Smooth muscle cell of the brain vasculature (primary cell): ENCODE data around the gene C12orf56.

Experiments used
- DNase-seq: peaks from one replicate; pipeline ENCODE4 v3.0.0-alpha.2; 2012; ENCODE audit warnings: low read depth, low spot score

The C12orf56 gene, protein sequence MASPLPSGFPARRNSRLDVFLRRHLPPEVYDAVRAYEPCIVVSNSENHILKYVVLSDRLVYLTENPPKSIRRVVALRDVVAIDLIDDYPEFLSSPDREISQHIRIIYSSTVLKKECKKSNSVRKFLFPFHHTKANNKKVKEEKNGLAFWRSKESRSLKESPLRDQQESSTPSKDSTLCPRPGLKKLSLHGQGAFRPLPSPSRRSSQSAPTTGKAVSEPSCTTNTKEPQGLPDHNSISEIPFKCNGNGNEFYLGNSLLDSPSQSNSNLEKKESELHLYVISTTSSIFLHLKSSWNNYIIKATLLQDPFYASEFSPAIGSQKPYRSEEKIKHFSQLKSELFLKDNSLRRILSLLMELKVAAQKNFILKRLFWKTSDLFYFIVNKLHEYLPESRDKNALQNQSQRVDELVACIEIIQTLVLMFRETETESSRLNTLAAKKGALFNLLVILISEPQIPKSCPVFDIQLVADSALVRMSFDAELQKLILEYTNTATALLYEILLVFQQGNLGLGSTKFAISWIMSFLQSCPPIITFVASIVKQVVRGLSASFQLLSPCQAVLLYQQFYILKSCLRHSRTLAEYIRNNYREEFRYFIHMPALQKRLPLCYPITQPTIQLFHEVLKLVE

DNA sequence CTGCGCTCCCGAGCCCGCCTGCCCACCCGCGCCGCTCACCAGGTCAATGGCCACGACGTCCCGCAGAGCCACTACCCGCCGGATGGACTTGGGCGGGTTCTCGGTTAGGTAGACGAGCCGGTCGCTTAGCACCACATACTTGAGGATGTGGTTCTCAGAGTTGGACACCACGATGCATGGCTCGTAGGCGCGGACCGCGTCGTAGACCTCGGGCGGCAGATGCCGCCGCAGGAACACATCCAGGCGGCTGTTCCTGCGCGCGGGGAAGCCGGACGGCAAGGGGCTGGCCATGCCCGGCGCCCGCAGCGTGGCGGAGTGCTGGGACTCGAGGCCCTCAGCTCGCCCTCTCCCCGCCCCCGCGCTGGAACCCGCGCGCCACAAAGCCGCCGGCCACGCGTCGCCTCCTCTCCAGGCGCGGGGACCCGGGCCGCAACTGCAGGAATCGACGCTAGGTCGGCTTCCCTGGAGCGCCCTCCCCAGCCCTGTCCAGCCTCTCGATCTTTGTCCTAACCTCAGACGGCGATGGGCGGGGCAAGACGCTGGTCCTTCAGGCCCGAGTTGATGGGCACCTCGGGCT is at the start of gene C12orf56:
Gene C12orf56, minus strand, starts transcription at position 484 of the 577 bp plus-strand sequence. Its CDS starts 193 bp downstream, at position 291.
- DNase-seq, result no peak

GRCh38 chr12:64440100-64440499 is 49.5 kb upstream of the C12orf56 start:
- DNase-seq, result no peak

GRCh38 chr12:64433915-64434314 is 43.4 kb upstream of the C12orf56 start:
- DNase-seq, result no peak

DNA sequence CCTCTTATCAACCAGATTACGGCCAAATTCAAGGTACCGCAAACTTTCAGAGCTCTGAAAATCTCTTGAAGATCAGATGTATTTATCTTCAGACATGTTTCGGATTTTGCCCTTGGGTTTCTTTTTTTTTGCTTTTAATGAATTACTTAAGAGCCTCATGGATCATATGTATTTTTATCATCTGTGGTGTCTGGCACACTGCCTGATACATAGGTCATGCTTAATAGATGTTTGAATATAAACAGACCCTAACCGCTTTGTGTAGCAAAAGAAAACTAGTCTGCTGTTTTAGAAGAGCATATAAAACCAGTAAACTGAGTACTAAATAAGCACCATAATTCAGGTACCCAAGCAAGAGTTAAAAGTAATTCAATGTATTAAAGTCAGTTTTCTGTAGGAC is 41.2 kb upstream of the C12orf56 start:
- DNase-seq, result no peak

DNA sequence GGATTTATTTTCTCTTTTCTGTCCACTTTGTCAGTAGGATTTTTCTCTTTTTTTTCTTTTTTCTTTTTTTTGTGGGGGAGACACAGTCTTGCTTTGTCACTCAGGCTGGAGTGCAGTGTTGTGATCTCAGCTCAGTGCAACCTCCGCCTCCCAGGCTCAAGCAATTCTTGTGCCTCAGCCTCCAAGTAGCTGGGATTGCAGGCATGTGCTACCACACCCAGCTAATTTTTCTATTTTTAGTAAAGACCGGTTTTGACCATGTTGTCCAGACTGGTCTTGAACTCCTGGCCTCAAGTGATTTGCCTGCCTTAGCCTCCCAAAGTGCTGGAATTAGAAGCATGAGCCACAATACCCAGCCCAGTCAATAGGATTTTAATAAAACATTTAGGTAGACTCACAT is 40.3 kb upstream of the C12orf56 start:
- DNase-seq, result no peak

GRCh38 chr12:64428956-64429355 is 38.4 kb upstream of the C12orf56 start:
- no peak for DNase-seq

DNA sequence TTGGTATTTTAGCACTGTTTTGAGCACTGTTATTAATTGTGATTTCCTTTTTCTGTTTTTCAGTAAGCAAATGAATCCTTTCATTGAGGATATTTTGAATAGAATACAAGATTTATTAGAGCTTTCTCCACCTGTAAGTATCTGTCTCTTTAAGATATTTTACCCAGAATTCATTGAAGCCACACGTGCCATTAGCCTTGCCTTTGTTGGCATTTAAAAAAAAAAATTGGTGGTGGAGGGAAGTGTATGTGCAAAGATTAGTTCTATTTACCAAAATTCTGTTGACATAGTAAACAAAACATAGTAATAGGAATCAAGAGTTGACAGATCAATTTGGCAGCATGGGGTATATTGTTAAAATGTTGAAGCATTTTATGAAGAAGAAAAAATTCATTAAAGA is 37.4 kb upstream of the C12orf56 start:
- no peak for DNase-seq

GRCh38 chr12:64419696-64420095 is 29.1 kb upstream of the C12orf56 start:
- DNase-seq, result no peak

DNA sequence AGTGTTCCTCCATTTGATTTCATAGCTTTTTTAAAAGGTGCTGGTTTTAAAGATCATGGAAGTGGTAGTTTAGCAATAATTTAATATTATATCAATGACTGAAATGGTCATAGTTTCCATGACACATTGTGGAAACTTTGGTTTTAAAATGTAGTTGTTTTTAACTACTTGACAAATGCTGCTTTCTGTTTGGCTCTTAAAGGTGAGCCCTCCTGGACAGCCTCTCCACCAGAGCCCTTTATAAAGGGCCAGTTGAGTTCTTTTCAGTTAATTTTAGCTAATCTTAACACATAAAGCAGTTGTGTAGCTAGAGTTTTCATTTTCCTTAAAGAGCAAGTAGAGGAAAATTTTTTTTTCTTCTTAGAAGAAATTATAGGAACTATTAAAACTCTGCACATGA is 27.7 kb upstream of the C12orf56 start:
- DNase-seq, result no peak

DNA sequence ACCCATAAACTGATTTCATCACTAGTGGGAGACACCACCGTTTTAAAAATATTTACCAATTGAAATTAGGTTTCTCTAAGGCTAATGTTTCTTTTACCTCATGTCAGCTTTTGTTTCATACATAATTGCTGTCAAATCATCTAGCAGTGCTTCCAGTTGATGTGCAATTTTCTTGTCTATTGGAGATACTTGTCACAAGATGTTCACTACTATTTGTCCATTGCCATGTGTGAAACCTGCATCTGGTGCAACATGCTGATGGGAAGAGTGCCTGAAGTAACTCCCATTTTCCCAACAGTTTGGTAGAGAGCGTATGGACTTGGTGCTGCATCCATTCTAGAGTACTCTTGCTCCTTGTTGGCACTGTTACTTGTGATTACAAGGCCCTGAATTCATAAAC is 23.3 kb upstream of the C12orf56 start:
- no peak for DNase-seq

DNA sequence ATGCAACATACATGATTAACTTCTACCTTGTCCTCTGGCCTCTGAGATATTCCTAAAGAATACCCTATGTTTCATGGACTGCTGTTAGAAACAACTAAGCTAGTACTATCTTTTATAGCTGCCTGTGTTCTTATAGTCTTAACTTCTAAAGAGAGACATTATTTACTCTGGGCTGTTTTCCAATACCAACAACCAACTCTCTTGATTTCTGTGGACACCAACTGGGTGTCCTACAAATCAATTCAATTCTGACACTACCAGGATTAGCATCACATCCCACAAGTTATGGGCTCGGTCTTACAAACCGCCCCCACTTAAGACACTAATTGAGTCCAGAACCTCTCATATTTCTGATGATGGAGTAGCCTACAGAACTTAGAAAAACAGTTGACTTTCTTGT is 21.9 kb upstream of the C12orf56 start:
- peak; percentile 43 for DNase-seq

DNA sequence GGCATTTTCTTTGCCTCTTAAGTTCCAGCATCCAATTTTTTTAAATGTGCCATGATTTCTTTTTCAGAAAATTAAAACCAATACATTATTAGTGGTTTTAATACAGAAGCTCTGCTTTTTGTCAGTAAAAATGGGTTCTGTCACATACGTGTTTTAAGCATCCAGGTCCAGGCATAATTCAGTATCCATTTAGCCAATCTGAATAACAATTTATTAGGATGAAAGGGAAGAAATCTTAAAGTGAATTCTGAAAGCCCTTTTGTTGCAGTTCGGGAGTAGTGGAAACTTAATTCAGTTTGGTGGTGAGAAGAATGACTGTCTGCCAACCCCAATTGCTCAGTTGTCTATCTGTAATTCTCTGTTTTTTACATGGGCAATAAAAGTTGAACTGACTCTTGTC is 20.9 kb upstream of the C12orf56 start:
- no peak for DNase-seq

DNA sequence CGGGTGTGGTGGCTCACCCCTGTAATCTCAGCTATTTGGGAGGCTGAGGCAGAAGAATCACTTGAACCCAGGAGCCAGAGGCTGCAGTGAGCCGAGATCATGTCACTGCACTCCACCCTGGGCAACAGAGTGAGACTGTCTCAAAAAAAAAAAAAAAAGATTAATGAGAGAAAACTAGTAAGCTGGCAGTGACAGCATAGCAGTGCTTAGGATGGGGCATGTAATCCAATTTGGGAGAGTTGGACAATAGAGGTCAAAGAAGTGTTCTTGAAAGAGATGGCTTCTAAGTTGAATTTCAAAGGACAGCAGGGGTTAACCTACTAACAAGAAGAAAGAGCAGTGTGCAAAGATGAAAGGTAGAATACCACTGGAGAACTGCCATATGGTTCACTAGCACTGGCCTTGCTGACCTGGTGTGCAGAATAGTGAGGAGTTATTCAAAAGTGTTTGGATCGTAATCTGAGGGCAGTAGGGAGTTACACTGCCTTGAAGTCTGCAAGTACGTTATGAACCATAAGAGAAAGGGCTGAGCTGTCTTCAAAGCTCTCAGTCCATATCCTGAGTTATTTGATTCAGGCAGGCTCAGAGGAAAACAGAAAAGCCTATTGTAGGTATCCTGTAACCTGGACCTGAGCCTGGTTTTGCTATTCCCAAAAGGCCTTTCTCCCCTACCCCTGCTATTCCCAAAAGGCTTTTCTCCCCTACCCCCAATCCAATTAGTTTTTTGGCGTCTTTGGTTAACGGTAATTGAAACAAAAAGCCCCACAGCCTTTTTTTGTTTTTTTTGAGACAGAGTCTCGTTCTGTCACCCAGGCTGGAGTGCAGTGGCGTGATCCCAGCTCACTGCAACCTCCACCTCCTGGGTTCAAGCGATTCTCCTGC is 17.0 kb upstream of the C12orf56 start:
- DNase-seq, result no peak

DNA sequence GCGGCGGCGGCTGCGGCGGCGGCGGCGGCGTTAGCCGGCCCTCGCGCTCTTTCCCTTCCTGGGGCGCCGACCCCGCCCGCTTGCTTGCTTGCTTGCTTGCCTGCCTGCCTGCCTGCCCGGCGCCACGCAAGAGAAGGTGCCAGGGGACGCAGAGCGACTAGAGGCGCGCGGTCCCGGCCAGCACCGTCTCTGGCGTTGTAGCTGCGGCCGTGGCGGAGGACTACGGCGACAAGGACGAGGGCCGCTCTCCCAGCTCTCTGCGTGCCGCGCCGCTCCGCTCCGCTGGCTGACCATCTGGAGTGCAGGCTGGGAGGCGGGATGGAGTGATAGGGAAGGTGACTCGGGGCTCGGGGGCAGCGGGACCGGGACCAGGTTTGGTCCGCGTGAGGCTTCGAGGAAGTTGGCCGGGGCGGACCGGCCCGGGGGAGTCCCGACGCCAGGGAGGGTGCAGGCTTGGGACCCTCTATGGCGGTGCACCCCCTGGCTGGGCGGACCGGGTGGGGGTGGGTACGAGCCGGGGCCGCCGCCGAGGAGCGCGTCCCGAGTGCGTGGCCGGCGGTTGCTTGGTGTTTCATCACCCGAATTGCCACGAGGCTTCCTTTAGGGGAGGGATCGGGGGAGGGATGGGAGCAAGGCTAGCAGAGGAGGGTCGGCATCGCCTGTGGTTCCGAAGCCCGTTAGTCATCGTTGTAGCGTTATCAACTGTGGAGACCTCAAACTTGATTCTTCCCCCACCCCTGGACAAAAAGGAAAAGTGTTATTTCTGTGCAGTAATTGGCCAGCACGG is 14.1 kb upstream of the C12orf56 start:
- DNase-seq, result no peak

DNA sequence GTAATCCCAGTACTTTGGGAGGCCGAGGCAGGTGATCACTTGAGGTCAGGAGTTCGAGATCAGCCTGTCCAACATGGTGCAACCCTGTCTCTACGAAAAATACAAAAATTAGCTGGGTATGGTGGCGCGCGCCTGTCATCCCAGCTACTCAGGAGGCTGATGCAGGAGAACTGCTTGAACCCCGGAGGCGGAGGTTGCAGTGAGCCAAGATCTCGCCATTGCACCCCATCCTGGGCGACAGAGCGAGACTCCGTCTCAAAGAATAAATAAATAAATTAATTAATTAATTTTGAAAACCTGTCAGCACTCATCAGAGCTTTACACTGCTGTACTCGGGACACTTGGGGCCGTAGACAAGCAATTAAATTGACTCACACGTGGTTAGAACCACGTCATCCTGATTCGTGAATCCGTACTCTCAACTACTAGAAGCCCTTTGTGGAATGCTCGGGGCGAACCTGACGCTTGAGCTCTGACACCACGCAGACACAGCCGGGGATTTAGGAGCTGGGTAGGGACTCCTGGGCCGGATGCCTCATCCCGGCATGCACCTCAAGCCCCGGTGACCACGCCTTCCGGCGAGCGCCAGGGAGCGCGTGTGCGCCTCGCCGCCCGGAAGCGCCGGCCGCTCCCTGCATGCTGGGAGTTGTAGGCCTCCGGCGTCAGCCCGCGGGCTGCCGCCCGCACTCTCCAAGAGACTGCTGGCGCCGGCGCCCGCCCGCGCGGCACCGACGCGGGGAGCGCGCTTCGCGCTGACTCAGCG is 13.3 kb upstream of the C12orf56 start, which contains the start of gene XPOT:
Gene XPOT, plus strand, starts transcription at position 686 of the 763 bp plus-strand sequence. CDS start 5,644 bp downstream, outside the sequence.
- DNase-seq, result peak; percentile 95

DNA sequence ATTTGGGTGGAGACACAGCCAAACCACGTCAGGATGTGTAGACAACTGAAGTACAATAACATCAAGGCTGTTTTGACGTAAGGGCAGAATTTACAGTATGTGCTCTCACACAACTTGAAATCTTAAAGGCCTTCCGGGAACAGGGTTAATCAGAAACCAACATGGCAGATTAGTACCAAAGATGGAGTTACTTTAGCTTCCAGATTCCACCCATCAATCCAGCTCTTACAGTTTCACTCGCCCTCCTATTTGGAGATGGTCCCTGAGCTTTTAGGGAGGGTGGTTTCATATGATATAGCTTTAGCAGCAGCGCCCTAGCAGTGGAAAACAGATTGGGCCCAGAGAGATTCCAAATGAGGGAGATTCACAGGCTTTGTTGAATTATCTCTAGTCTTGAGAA is 11.6 kb upstream of the C12orf56 start:
- no peak for DNase-seq

- no peak for DNase-seq
Measured at GRCh38 chr12:64400041-64400440, 9.5 kb upstream of the C12orf56 start.

- no peak for DNase-seq
Measured at GRCh38 chr12:64395739-64396138, 5.2 kb upstream of the C12orf56 start.

GRCh38 chr12:64392221-64392620 is 1.7 kb upstream of the C12orf56 start:
- no peak for DNase-seq

- DNase-seq, result no peak
Measured at GRCh38 chr12:64389154-64389553, 1.4 kb downstream of the C12orf56 start.
